ENCODE data around the gene TLE5. TPM values are rescaled to one million over a fixed set of nuclear protein-coding genes. Genes with fewer than 3 reads are reported as not detected.
A peak's percentile ranks its signal among the peaks of the same experiment; 100 is the strongest.

Gene TLE5
- total and polyA plus RNA-seq, 2 of the 4 experiments (the other 2 are of a cell fraction): 119 to 407 TPM

DNA sequence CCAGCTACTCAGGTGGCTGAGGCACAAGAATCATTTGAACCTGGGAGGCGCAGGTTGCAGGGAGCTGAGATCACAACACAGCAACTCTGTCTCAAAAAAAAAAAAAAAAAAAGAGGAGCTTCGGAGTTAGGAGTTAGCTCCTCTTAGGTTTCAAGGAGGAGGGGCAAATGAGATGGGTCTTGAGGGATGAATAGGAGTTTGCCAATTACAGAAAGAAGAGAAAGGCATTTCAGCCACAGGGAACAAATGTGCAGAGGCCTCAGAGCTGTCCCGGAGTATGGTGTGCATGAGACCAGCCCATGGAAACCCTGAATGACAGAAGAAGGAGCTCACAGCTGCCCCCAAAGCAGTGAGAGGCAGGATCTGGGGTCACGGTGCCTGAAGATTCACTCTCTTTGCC lies 57.8 kb downstream of the TLE5 start:
- H3K4ac ChIP-seq (ENCODE audit: low read depth, low read length): no peak overlapping the region
- H3K18ac ChIP-seq (ENCODE audit: low read depth, low read length): no peak overlapping the region
- H2BK5ac ChIP-seq (ENCODE audit: low read depth, low read length, poor library complexity, severe bottlenecking): no peak overlapping the region
- ChIA-PET CTCF (interaction anchor here (0.9 kb wide), 1 partner anchor 31 kb away, joined by 3 read pairs; no protein-coding TSS in a partner anchor), POLR2A (ENCODE audit: unreplicated experiment) (no interaction called here)
- no peak overlapping the region for H3K4me3 ChIP-seq (ENCODE audit: insufficient read depth, low read depth, low read length)
- no peak for TF ChIP-seq NFE2L2 (IDR thresholded peaks at IDR 0.05; ENCODE audit: low read depth, low read length)
- H2AK5ac ChIP-seq (ENCODE audit: low read depth, low read length): no peak overlapping the region
- peaks cover 9% of the 10 kb centered on the region; the same call in 1 of the 2 replicates for H3K27me3 ChIP-seq (ENCODE audit: control insufficient read depth, insufficient read depth, low read length)
- H2BK120ac ChIP-seq (ENCODE audit: low read depth, low read length): no peak overlapping the region
- no peak overlapping the region for H3K9ac ChIP-seq (ENCODE audit: low read depth, low read length)
- no peaks in the 10 kb centered on the region for H3K36me3 ChIP-seq (ENCODE audit: control insufficient read depth, insufficient read depth, low read length)
- no peak overlapping the region for H3K4me2 ChIP-seq (ENCODE audit: low read depth, low read length)
- no peak overlapping the region for H2AK9ac ChIP-seq (replicated peaks; ENCODE audit: low read depth, low read length, poor library complexity)
- no peak overlapping the region for H4K8ac ChIP-seq (ENCODE audit: low read depth in 2 of 2, low read length in 2 of 2)
- H3K23ac ChIP-seq (ENCODE audit: low read depth, low read length): no peak overlapping the region
- no peaks in the 10 kb centered on the region for H3K9me3 ChIP-seq (ENCODE audit: control insufficient read depth, insufficient read depth, low read length)
- no peaks in the 10 kb centered on the region for H3K4me1 ChIP-seq (ENCODE audit: control insufficient read depth, insufficient read depth, low read length)
- H2AFZ ChIP-seq (replicated peaks; ENCODE audit: low read length, poor library complexity): peak overlapping the region; percentile 10
- no peaks in the 10 kb centered on the region for H3K9me1 ChIP-seq (ENCODE audit: insufficient read depth, low read length)
- no peak overlapping the region for H2BK20ac ChIP-seq (ENCODE audit: low read depth, low read length)
- ATAC-seq (ENCODE audit: low read depth) (no peak), DNase-seq (no peak)
- in situ Hi-C loops (cut with MboI; ENCODE audit: low sequenced_read_pairs): no loop called here
- BruUV-seq (replicated peaks): no TSS peak
- no peak overlapping the region for H3K27ac ChIP-seq (ENCODE audit: insufficient read depth, low read length)
- H3K79me1 ChIP-seq (ENCODE audit: low read depth in 1 of 2, low read length in 2 of 2): no peaks in the 10 kb centered on the region
- H4K5ac ChIP-seq (ENCODE audit: low read depth, low read length): no peak overlapping the region
- dilution Hi-C loops (cut with HindIII; ENCODE audit: low sequenced_read_pairs, unreplicated experiment): no loop called here
- no peak overlapping the region for H2BK15ac ChIP-seq (ENCODE audit: low read depth, low read length)
- H3K14ac ChIP-seq (replicated peaks; ENCODE audit: low read depth, low read length): no peak overlapping the region
- H4K91ac ChIP-seq (ENCODE audit: insufficient read depth, low read depth, low read length): no peak overlapping the region
- H3K56ac ChIP-seq (ENCODE audit: extremely low read depth, insufficient read depth, low read length): no peak overlapping the region
- intact Hi-C loops (cut with micrococcal nuclease): no loop called here
- H4K20me1 ChIP-seq (ENCODE audit: insufficient read depth, low read length): no peaks in the 10 kb centered on the region
- WGBS, 2 experiments (ENCODE audit: extremely low coverage in 2 of 2, insufficient read length in 1 of 2): 100% methylated on average over 1 of the region's 4 CpGs; no CpG with 5 or more reads in 1 of the 2 experiments

Data from IMR-90 (cell line).